Tibial artery (tissue), 4 donors: ENCODE measurements around the gene NFXL1.

Experiments
- DNase-seq, 2 donors: peaks; one replicate each; pipeline ENCODE4 v3.0.0-alpha.2; 2019
- H3K27ac ChIP-seq, 2 donors: fragments of 200-600 bp; sonication (generic) in 1 of 2; 1 replicate in 1 of 2; 2 replicates in 1 of 2; pipeline ENCODE4 v1.5.1; 2018 to 2019; ENCODE audit warnings: mild to moderate bottlenecking in 1 of 2
- H3K27me3 ChIP-seq, 2 donors: fragments of 200-600 bp; sonication (generic) in 1 of 2; one replicate each; pipeline versions ENCODE4 v1.5.1 to v1.6.0; 2016 to 2019
- H3K36me3 ChIP-seq, 3 donors: fragments of 200-600 bp; sonication (generic) in 2 of 3; one replicate each; pipeline ENCODE4 v1.5.1; 2016 to 2019; ENCODE audit warnings: mild to moderate bottlenecking in 2 of 3
- H3K4me1 ChIP-seq, 4 donors: fragments of 200-600 bp; sonication (generic) in 2 of 4; 1 replicate in 3 of 4; 2 replicates in 1 of 4; pipeline ENCODE4 v1.5.1; 2016 to 2019
- H3K4me3 ChIP-seq, 2 donors: fragments of 200-600 bp; sonication (generic) in 1 of 2; 1 replicate in 1 of 2; 2 replicates in 1 of 2; pipeline ENCODE4 v1.5.1; 2018 to 2019; ENCODE audit warnings: mild to moderate bottlenecking in 2 of 2
- H3K9me3 ChIP-seq, 3 donors: fragments of 200-600 bp; sonication (generic) in 1 of 3; one replicate each; pipeline ENCODE4 v1.5.1; 2016 to 2019
- intact Hi-C: fragments of 100-400 bp; cut with DNase I; formaldehyde crosslinking; loops from one replicate; pipeline ENCODE4 v1.15.0; 2023; ENCODE audit warnings: low total_unique reads
- TF ChIP-seq, protein P1 (sequence below), 2 experiments: fragments of 200-600 bp in 1 of 2; fragments of 450-650 bp in 1 of 2; IDR thresholded peaks; one replicate each; pipeline ENCODE4 v1.5.1; 2017 to 2019; ENCODE audit warnings: antibody characterized with exemption in 2 of 2, mild to moderate bottlenecking in 1 of 2, moderate library complexity in 1 of 2

NFXL1 gene

DNA sequence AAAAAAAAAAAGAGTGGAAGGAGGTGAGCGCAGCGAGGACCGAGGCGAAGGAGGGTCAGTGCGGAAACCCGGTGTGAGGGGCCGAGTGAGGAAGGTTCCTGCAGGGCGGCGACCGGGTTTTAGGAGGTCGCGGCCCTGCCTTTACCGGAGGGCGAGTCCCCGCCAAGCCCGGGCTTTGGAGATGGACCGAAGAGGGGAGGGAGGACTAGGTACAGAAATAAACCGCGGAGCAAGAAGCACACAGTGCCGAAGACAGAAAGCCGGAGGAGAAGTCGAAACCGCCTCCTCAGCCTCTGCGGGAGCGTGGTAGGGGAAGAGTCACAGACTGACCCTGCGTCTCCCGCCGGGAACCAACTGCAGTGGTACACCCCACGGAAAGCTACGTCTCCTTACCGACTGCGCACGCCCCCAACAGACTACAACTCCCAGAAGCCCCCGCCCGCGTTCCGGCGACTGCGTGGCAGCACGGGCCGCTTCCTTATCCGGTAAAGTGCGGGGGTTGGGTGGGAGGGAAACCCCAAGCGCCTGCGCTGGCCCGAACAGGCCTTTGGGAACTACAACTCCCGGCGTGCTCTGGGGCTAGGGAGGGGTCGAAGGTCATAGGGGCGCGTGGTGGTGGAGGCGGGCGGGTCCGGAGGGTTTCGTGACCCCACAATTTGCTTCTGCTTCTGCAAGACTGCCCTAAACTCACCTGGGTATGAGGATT, at the start of gene NFXL1:
Gene NFXL1 (minus strand): TSS at position 364 of the 706 bp plus-strand sequence. CDS start 380 bp downstream, outside the sequence.
- Histone ChIP-seq H3K4me1 (peaks cover 0 to 16% (median 10%) of the 10 kb centered on the region in 4 donors), H3K27ac (peak within 1 kb of the TSS; percentile 74 to 78), H3K4me3 (peak within 1 kb of the TSS; percentile 75 to 82), H3K36me3 (peaks cover 8 to 11% (median 10%) of the 10 kb centered on the region in 3 donors), H3K9me3 (no peaks in the 10 kb centered on the region), H3K27me3 (no peaks in the 10 kb centered on the region)
- peak; percentile 98 to 99 for DNase-seq
- TF ChIP-seq, protein P1, sequence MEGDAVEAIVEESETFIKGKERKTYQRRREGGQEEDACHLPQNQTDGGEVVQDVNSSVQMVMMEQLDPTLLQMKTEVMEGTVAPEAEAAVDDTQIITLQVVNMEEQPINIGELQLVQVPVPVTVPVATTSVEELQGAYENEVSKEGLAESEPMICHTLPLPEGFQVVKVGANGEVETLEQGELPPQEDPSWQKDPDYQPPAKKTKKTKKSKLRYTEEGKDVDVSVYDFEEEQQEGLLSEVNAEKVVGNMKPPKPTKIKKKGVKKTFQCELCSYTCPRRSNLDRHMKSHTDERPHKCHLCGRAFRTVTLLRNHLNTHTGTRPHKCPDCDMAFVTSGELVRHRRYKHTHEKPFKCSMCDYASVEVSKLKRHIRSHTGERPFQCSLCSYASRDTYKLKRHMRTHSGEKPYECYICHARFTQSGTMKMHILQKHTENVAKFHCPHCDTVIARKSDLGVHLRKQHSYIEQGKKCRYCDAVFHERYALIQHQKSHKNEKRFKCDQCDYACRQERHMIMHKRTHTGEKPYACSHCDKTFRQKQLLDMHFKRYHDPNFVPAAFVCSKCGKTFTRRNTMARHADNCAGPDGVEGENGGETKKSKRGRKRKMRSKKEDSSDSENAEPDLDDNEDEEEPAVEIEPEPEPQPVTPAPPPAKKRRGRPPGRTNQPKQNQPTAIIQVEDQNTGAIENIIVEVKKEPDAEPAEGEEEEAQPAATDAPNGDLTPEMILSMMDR (IDR thresholded peaks at IDR 0.05): no peak
- intact Hi-C loops: no loop called here

DNA sequence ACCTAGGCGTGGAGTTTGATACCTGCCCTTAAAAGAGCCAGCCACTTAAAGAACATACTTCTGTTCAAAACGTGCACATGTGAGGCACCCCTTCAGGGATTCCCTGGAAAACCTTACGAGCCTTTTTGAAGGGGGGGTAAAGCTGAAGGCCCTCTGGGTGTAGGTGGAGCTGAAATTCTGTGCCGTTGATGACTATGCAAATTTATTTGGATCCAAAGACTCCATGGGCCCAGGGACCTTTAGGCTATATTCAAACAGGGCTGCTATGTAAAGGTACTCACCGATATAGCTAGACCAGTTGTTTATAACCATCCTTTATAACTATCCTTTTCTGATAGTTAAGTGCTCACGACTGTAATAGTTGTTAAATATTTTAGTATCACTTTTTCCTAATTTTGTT, 40.3 kb upstream of the NFXL1 start:
- TF ChIP-seq, protein P1 (IDR thresholded peaks at IDR 0.05): no peak
- Histone ChIP-seq H3K27ac (no peak overlapping the region), H3K27me3 (no peaks in the 10 kb centered on the region), H3K36me3 (no peaks in the 10 kb centered on the region), H3K4me1 (no peaks in the 10 kb centered on the region), H3K9me3 (no peaks in the 10 kb centered on the region), H3K4me3 (no peak overlapping the region)
- no peak for DNase-seq
- intact Hi-C loops: no loop called here

- Histone ChIP-seq H3K4me3 (no peak overlapping the region), H3K27me3 (no peaks in the 10 kb centered on the region), H3K9me3 (no peaks in the 10 kb centered on the region), H3K36me3 (no peaks in the 10 kb centered on the region), H3K4me1 (no peaks in the 10 kb centered on the region), H3K27ac (no peak overlapping the region)
- no peak for DNase-seq
- TF ChIP-seq, protein P1 (IDR thresholded peaks at IDR 0.05): no peak
- intact Hi-C loops: no loop called here
These were observed 39.9 kb upstream of the NFXL1 start for GRCh38 chr4:47954245-47954644.

DNA sequence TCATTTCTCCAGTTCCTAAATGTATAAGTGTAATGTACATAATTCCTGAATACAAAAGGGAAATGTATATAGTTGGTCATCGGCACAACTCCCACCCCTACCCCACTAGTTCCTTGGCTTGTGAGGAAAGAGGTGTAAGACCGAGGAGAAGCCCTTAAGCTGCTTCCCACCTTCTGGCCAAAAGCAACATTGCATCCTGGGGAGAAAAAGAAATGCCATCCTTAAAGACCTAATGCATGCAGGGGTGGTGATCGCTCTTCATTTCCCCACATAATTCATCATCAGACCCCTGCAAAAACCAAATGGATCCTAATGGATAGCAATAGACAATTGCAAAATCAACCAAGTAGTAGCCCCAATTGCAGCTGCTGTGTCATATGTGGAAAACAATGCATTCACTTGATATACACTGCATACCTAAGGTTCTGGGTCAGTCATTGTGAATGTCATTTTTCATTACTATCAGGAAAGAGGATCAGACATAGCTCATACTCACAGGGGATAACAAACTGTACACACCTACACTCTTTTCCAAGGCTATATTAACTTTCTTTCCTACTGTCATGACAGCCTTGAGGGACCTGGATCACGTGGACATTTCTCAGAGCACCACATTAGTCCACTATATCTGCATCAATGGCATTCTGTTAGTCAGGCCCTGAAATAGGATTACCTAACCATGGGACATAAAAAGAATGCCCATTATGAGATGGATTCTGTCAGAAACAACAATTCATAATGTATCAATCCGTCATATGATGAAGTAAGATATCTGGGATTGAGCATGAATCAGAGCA, 31.7 kb upstream of the NFXL1 start:
- no peak overlapping the region for H3K4me3 ChIP-seq
- intact Hi-C loops: no loop called here
- no peaks in the 10 kb centered on the region for H3K9me3 ChIP-seq
- TF ChIP-seq, protein P1 (IDR thresholded peaks at IDR 0.05): no peak
- no peak for DNase-seq
- no peak overlapping the region for H3K27ac ChIP-seq
- no peaks in the 10 kb centered on the region for H3K36me3 ChIP-seq
- H3K27me3 ChIP-seq: no peaks in the 10 kb centered on the region
- H3K4me1 ChIP-seq: no peaks in the 10 kb centered on the region

DNA sequence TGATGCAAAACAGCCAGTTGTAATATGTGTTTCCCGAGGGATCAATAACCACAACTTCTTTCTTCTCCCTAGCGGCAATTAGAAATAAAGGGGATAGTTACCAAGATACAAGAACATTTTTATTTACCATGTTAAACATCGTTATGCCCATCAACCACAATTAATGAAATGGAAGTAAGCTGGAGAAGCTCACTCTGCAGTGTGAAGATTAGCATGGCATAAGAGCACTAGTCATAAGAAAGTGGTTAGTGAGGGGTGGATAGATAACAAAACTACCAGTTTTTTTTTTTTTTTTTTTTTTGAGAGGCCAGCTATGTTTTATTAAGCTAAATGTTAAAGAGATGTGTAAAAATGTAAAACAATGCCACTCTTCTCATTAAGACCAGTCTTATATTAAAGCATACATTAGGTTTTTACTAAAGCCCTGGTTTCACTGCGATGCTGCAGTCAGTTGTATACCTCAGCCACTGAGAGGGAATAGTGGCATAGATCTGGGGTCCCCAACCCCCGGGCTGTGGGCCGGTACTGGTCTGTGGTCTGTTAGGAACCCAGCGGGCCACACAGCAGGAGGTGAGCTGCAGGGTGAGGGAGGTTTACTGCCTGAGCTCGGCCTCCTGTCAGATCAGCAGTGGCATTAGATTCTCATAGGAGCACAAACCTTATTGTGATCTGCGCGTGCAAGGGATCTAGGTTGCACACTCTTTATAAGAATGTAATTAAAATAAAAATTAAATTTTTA, 27.9 kb upstream of the NFXL1 start:
- Histone ChIP-seq H3K9me3 (no peaks in the 10 kb centered on the region), H3K36me3 (no peaks in the 10 kb centered on the region), H3K27ac (no peak overlapping the region), H3K4me3 (no peak overlapping the region), H3K27me3 (no peaks in the 10 kb centered on the region), H3K4me1 (no peaks in the 10 kb centered on the region)
- TF ChIP-seq, protein P1 (IDR thresholded peaks at IDR 0.05): no peak
- DNase-seq: no peak
- intact Hi-C loops: no loop called here
